Measurements from ENCODE around the gene ANTKMT.

- TF ChIP-seq CTCF (conservative IDR thresholded peaks at IDR 0.05 in 1 of 2, IDR thresholded peaks at IDR 0.05 in 1 of 2; ENCODE audit: extremely low read depth in 1 of 2, insufficient read depth in 1 of 2, low read depth in 1 of 2, low read length in 2 of 2) (no peak), EZH2 (IDR thresholded peaks at IDR 0.05; ENCODE audit: borderline replicate concordance, low read length) (no peak)
These were observed 2.6 kb upstream of the ANTKMT start for GRCh38 chr16:718389-718788.
